HFFc6 (cell line): ENCODE results near the gene TMEM87B. TPM values are rescaled to one million over a fixed set of nuclear protein-coding genes. Genes with fewer than 3 reads are reported as not detected.
"Not testable (repeated sequence)": the region's sequence is repeated elsewhere in the genome, so short reads cannot be mapped to it uniquely, and the experiment has no call there.

ENCODE experiments used
- DNase-seq: peaks from one replicate; pipeline ENCODE4 v3.0.0-alpha.2; 2018
- H3K27ac Mint-ChIP-seq: 2 replicates; pipeline ENCODE4 v1.8.0; 2020; ENCODE audit warnings: mild to moderate bottlenecking, mixed read lengths
- H3K27me3 Mint-ChIP-seq: 2 replicates; pipeline ENCODE4 v1.8.0; 2021; ENCODE audit warnings: mild to moderate bottlenecking, moderate library complexity, mixed read lengths; ENCODE audit not compliant: insufficient read depth
- H3K36me3 Mint-ChIP-seq: 2 replicates; pipeline ENCODE4 v1.8.0; 2021; ENCODE audit warnings: low read depth, mixed read lengths
- H3K4me1 Mint-ChIP-seq: 2 replicates; pipeline ENCODE4 v1.8.0; 2020; ENCODE audit warnings: low read depth, mixed read lengths
- H3K4me3 Mint-ChIP-seq: 2 replicates; pipeline ENCODE4 v1.8.0; 2020; ENCODE audit warnings: mild to moderate bottlenecking, moderate library complexity, mixed read lengths
- H3K9me3 Mint-ChIP-seq: 2 replicates; pipeline ENCODE4 v1.8.0; 2020; ENCODE audit warnings: mild to moderate bottlenecking, mixed read lengths
- CTCF ChIP-seq: fragments of 200-600 bp; sonication (generic); IDR thresholded peaks from 2 replicates; pipeline ENCODE4 v1.5.0; 2021; ENCODE audit warnings: antibody characterized with exemption, mild to moderate bottlenecking
- total RNA-seq, 6 experiments: library from RNA; stranded (reverse); fragmentation: NEBNext Ultra II Directional; extraction: Animal tissue kit (Norgen Biotek cat#: 25700); gene quantifications; 2 replicates in 1 of 6; 3 replicates in 5 of 6; pipeline ENCODE4 v1.2.3, GENCODE V29; 2021

TMEM87B gene
- total RNA-seq, 6 experiments from 2014 or later, result 37.9 to 51.6 (median 39.7) TPM

- no peak overlapping the region for H3K4me3 Mint-ChIP-seq
- H3K27me3 Mint-ChIP-seq, result peaks cover 2% of the 10 kb centered on the region; the same call in 1 of the 2 replicates
- peak overlapping the region; percentile 2; the same call in 1 of the 2 replicates for H3K27ac Mint-ChIP-seq
- no peak for DNase-seq
- H3K9me3 Mint-ChIP-seq, result peaks cover 34% of the 10 kb centered on the region
- TF ChIP-seq CTCF, result no peak
- peaks cover 12% of the 10 kb centered on the region for H3K4me1 Mint-ChIP-seq
- peaks cover 70% of the 10 kb centered on the region for H3K36me3 Mint-ChIP-seq
Measured at GRCh38 chr2:112110966-112111365, 55.9 kb downstream of the TMEM87B start.

DNA sequence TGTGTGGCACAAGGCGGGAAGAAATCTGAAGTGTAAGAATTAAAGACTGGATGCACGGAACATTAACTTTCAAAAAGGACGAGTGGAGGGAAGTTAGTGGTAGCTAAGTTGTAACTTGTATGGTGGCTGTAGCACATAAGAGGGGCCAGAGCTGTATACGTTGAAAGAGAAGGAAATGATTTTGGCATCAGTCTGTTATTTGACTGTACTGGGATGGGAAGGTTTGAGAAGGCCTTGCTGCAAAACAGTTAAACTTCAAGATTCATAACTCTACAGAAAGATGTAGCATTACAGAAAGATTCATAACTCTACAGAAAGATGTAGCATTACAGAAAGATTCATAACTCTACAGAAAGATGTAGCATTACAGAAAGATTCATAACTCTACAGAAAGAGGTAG, 58.3 kb downstream of the TMEM87B start:
- peaks cover 50% of the 10 kb centered on the region for H3K36me3 Mint-ChIP-seq
- not testable (repeated sequence) for DNase-seq, H3K27ac Mint-ChIP-seq, H3K27me3 Mint-ChIP-seq, H3K4me3 Mint-ChIP-seq
- peaks cover 12% of the 10 kb centered on the region for H3K4me1 Mint-ChIP-seq
- peaks cover 27% of the 10 kb centered on the region for H3K9me3 Mint-ChIP-seq

- DNase-seq, result no peak
- H3K27ac Mint-ChIP-seq, result no peak overlapping the region
- H3K36me3 Mint-ChIP-seq, result peaks cover 11% of the 10 kb centered on the region
- peak; percentile 36 for TF ChIP-seq CTCF
- H3K9me3 Mint-ChIP-seq, result no peaks in the 10 kb centered on the region
- H3K4me1 Mint-ChIP-seq, result no peaks in the 10 kb centered on the region
- H3K27me3 Mint-ChIP-seq, result no peaks in the 10 kb centered on the region
- H3K4me3 Mint-ChIP-seq, result no peak overlapping the region
Measured at GRCh38 chr2:112118148-112118547, 63.1 kb downstream of the TMEM87B start.

DNA sequence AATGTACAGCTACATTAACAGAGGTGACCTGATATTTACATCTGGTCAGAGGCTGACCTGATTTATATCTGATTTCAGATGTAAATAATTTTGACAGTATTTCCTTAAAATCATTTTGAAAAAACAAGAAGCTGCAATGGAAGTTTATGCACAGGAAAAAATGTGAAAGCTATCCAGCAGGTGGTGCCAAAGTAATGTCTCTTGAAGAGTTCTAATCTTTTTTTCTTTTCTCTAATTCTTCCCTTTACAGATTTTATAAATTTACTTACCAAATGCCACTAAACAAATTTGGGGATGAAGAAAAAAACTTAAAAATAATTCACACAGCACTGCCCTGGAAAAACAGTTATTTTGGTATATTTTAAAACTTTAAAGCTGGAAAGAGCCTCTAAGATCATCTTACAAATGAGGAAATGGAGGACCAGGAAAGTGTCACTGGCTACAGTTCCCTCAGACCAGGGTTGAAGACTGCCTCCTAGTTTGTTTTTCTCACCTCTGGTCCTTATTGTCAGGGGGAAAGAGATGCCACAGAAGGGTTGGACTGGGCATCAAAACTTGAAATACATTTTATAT, 66.7 kb downstream of the TMEM87B start:
- Mint-ChIP-seq H3K4me3 (no peak overlapping the region), H3K9me3 (no peaks in the 10 kb centered on the region; the same call in 1 of the 2 replicates), H3K36me3 (peaks cover 26% of the 10 kb centered on the region), H3K27me3 (no peaks in the 10 kb centered on the region), H3K4me1 (no peaks in the 10 kb centered on the region), H3K27ac (no peak overlapping the region)
- peak; percentile 51 for DNase-seq
- TF ChIP-seq CTCF, result peak; percentile 87

- Mint-ChIP-seq H3K4me3 (no peak overlapping the region), H3K27me3 (peaks cover 2% of the 10 kb centered on the region; the same call in 1 of the 2 replicates), H3K36me3 (peaks cover 8% of the 10 kb centered on the region), H3K9me3 (no peaks in the 10 kb centered on the region; the same call in 1 of the 2 replicates), H3K27ac (no peak overlapping the region), H3K4me1 (no peaks in the 10 kb centered on the region)
- DNase-seq, result no peak
- no peak for TF ChIP-seq CTCF
Measured at GRCh38 chr2:112129060-112129459, 74.0 kb downstream of the TMEM87B start.

GRCh38 chr2:112133344-112133743, 78.3 kb downstream of the TMEM87B start:
- Mint-ChIP-seq H3K27me3 (peaks cover 3% of the 10 kb centered on the region; the same call in 1 of the 2 replicates), H3K4me3 (no peak overlapping the region), H3K4me1 (peaks cover 9% of the 10 kb centered on the region), H3K9me3 (no peaks in the 10 kb centered on the region), H3K27ac (no peak overlapping the region), H3K36me3 (no peaks in the 10 kb centered on the region)
- TF ChIP-seq CTCF, result no peak
- no peak for DNase-seq
